CD4-positive, CD25-positive, alpha-beta regulatory T cell (primary cell): ENCODE results near the gene OPCML. TPM values are rescaled to one million over a fixed set of nuclear protein-coding genes. Genes with fewer than 3 reads are reported as not detected.

Experiments
- ATAC-seq, 2 donors: fragments of 150-1000 bp; cut with Tn5 transposase; one replicate each; pipeline ENCODE4 v1.10.0; 2021; ENCODE audit warnings: low read depth in 2 of 2, moderate number of reproducible peaks in 2 of 2, moderate library complexity in 1 of 2
- DNase-seq, 3 donors: peaks; one replicate each; pipeline versions ENCODE4 v3.0.0 to v3.0.0-alpha.2; 2012 to 2022; ENCODE audit warnings: mixed read lengths in 1 of 3
- H3K27ac ChIP-seq: one replicate; pipeline ENCODE4 v1.7.0; 2013; ENCODE audit warnings: mild to moderate bottlenecking, low read length; ENCODE audit not compliant: insufficient read depth, poor library complexity, severe bottlenecking
- H3K27me3 ChIP-seq: one replicate; pipeline ENCODE4 v1.7.0; 2013; ENCODE audit warnings: low read length; ENCODE audit not compliant: control insufficient read depth, insufficient read depth
- H3K36me3 ChIP-seq: one replicate; pipeline ENCODE4 v1.7.0; 2013; ENCODE audit warnings: mild to moderate bottlenecking, low read length, moderate library complexity; ENCODE audit not compliant: control insufficient read depth, insufficient read depth
- H3K4me1 ChIP-seq: 2 replicates; pipeline ENCODE4 v1.7.0; 2013; ENCODE audit warnings: mild to moderate bottlenecking, low read length; ENCODE audit not compliant: insufficient read depth, control insufficient read depth, poor library complexity, severe bottlenecking
- H3K4me3 ChIP-seq: one replicate; pipeline ENCODE4 v1.7.0; 2013; ENCODE audit warnings: low read depth, mild to moderate bottlenecking, low read length, moderate library complexity
- H3K9me3 ChIP-seq, 2 experiments: 1 replicate in 1 of 2; 2 replicates in 1 of 2; pipeline ENCODE4 v1.7.0; 2013; ENCODE audit warnings: low read length in 2 of 2, mild to moderate bottlenecking in 1 of 2, moderate library complexity in 1 of 2; ENCODE audit not compliant: control insufficient read depth in 2 of 2
- H3K27ac Mint-ChIP-seq, 3 donors: one replicate each; pipeline ENCODE4 v1.8.0; 2020 to 2022; ENCODE audit warnings: mild to moderate bottlenecking in 3 of 3, mixed read lengths in 3 of 3, moderate library complexity in 2 of 3
- H3K27me3 Mint-ChIP-seq: one replicate; pipeline ENCODE4 v1.8.0; 2022; ENCODE audit warnings: mild to moderate bottlenecking, mixed read lengths
- H3K36me3 Mint-ChIP-seq: one replicate; pipeline ENCODE4 v1.8.0; 2020; ENCODE audit warnings: mixed read lengths
- H3K4me1 Mint-ChIP-seq, 4 donors: one replicate each; pipeline ENCODE4 v1.8.0; 2020 to 2022; ENCODE audit warnings: mixed read lengths in 4 of 4, mild to moderate bottlenecking in 1 of 4
- H3K4me3 Mint-ChIP-seq, 4 donors: one replicate each; pipeline ENCODE4 v1.8.0; 2020 to 2022; ENCODE audit warnings: mild to moderate bottlenecking in 4 of 4, mixed read lengths in 4 of 4, moderate library complexity in 3 of 4
- H3K9me3 Mint-ChIP-seq, 7 donors: one replicate each; pipeline ENCODE4 v1.8.0; 2020 to 2022; ENCODE audit warnings: mixed read lengths in 7 of 7, mild to moderate bottlenecking in 3 of 7, moderate library complexity in 2 of 7
- polyA plus RNA-seq, 4 donors: library from polyadenylated mRNA; unstranded; fragments of 300-500 nt; fragmentation: Illumina TruSeq; gene quantifications; one replicate each; pipeline ENCODE4 v1.2.3, GENCODE V29; 2021
- total RNA-seq: library from RNA; stranded (reverse); gene quantifications from one replicate; pipeline ENCODE4 v1.2.3, GENCODE V29; 2022

The OPCML gene
- total and polyA plus RNA-seq, 5 donors from 2014 or later = not detected

GRCh38 chr11:132818951-132819350, 713.4 kb downstream of the OPCML start:
- Mint-ChIP-seq H3K4me1 (no peaks in the 10 kb centered on the region), H3K27ac (no peak overlapping the region), H3K36me3 (no peaks in the 10 kb centered on the region), H3K9me3 (peaks cover 0 to 3% (median 0%) of the 10 kb centered on the region in 7 donors), H3K4me3 (no peak overlapping the region), H3K27me3 (no peaks in the 10 kb centered on the region)
- no peak for ATAC-seq
- Histone ChIP-seq H3K4me3 (no peak overlapping the region), H3K4me1 (no peaks in the 10 kb centered on the region), H3K9me3 (no peaks in the 10 kb centered on the region), H3K36me3 (no peaks in the 10 kb centered on the region), H3K27ac (no peak overlapping the region), H3K27me3 (no peaks in the 10 kb centered on the region)
- DNase-seq = no peak

GRCh38 chr11:132817387-132817786, 714.9 kb downstream of the OPCML start:
- H3K27ac ChIP-seq = no peak overlapping the region
- no peaks in the 10 kb centered on the region for H3K36me3 ChIP-seq
- no peaks in the 10 kb centered on the region for H3K9me3 ChIP-seq
- Mint-ChIP-seq H3K27me3 (no peaks in the 10 kb centered on the region), H3K36me3 (no peaks in the 10 kb centered on the region), H3K9me3 (peaks cover 0 to 4% (median 0%) of the 10 kb centered on the region in 7 donors), H3K4me3 (no peak overlapping the region), H3K27ac (no peak overlapping the region), H3K4me1 (no peaks in the 10 kb centered on the region)
- ATAC-seq (no peak), DNase-seq (no peak)
- no peak overlapping the region for H3K4me3 ChIP-seq
- H3K27me3 ChIP-seq = no peaks in the 10 kb centered on the region
- no peaks in the 10 kb centered on the region for H3K4me1 ChIP-seq

GRCh38 chr11:132814410-132814809, 717.9 kb downstream of the OPCML start:
- Histone ChIP-seq H3K27ac (no peak overlapping the region), H3K27me3 (no peaks in the 10 kb centered on the region), H3K9me3 (no peaks in the 10 kb centered on the region), H3K4me1 (no peaks in the 10 kb centered on the region), H3K4me3 (no peak overlapping the region), H3K36me3 (no peaks in the 10 kb centered on the region)
- Mint-ChIP-seq H3K9me3 (peaks cover 0 to 4% (median 0%) of the 10 kb centered on the region in 7 donors), H3K4me3 (no peak overlapping the region), H3K36me3 (no peaks in the 10 kb centered on the region), H3K4me1 (no peaks in the 10 kb centered on the region), H3K27ac (no peak overlapping the region), H3K27me3 (no peaks in the 10 kb centered on the region)
- DNase-seq (no peak), ATAC-seq (no peak)

DNA sequence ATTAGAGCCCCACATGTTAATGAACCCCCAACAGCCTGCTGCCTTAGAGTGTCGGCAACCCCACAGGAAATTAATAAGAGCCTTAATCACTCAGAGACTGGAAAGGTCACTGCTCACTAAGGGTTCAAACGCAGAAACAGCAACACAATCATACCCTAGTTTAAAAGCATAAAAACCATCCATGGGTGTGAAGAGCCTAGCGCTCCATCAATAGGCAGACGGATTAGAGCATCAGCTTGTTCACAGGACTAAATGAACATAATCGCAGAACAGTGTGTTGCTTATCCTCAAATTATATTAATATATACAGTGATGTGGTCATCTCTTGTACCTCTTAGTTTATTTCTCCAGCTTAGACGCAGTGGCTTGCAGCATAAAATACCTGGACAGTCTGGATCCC, 720.7 kb downstream of the OPCML start:
- Histone ChIP-seq H3K27ac (no peak overlapping the region), H3K27me3 (no peaks in the 10 kb centered on the region), H3K4me3 (no peak overlapping the region), H3K36me3 (no peaks in the 10 kb centered on the region), H3K9me3 (no peaks in the 10 kb centered on the region), H3K4me1 (no peaks in the 10 kb centered on the region)
- DNase-seq (no peak), ATAC-seq (no peak)
- Mint-ChIP-seq H3K4me3 (no peak overlapping the region), H3K4me1 (no peaks in the 10 kb centered on the region), H3K9me3 (peaks cover 0 to 3% (median 2%) of the 10 kb centered on the region in 7 donors), H3K36me3 (no peaks in the 10 kb centered on the region), H3K27ac (no peak overlapping the region), H3K27me3 (no peaks in the 10 kb centered on the region)

DNA sequence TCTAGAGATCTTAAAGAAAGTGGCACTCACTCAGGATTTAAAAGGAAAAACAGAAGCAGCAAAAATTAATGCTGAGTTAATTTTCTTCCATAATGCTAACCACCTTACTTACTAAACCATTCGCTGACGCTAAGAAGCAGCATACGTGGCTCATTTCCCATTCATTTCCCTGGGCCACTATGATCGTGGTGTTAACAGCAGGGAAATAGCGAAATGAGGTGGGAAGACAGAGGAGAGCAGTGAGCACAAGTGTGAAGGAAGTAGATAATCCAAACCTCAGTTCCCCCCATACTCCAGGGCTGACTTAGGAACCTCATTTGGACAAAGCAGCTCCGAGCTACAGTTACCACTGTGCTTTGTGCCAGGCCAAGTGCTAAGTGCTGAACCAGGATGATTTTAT, 723.2 kb downstream of the OPCML start:
- Histone ChIP-seq H3K27me3 (no peaks in the 10 kb centered on the region), H3K36me3 (no peaks in the 10 kb centered on the region), H3K27ac (no peak overlapping the region), H3K9me3 (no peaks in the 10 kb centered on the region), H3K4me1 (no peaks in the 10 kb centered on the region), H3K4me3 (no peak overlapping the region)
- H3K9me3 Mint-ChIP-seq = peaks cover 0 to 6% (median 1%) of the 10 kb centered on the region in 7 donors
- no peak for ATAC-seq
- H3K27me3 Mint-ChIP-seq = no peaks in the 10 kb centered on the region
- no peak overlapping the region for H3K4me3 Mint-ChIP-seq
- DNase-seq = no peak
- no peaks in the 10 kb centered on the region for H3K4me1 Mint-ChIP-seq
- H3K36me3 Mint-ChIP-seq = no peaks in the 10 kb centered on the region
- H3K27ac Mint-ChIP-seq = no peak overlapping the region

DNA sequence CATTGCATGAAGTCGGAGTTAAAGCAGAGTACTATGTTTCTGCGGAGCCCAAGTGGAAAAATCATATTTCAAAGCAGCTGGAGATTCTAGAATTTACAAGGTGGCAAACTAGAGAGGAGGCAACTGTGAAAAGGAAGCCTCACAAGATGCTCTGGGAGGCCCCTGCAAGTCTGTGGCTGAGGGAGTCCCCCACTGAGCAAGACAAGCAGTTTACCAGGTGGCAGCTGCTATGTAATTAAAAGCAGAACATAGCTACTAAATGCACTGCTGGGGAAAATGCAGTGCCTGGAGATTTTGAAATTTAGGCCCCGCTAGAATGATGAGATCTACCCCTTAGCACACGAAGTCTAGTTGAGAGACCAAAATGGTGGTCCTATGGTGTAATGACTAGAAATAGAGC, 728.0 kb downstream of the OPCML start:
- H3K4me1 Mint-ChIP-seq = no peaks in the 10 kb centered on the region
- no peak overlapping the region for H3K4me3 ChIP-seq
- no peak overlapping the region for H3K27ac Mint-ChIP-seq
- no peak for ATAC-seq
- no peaks in the 10 kb centered on the region for H3K36me3 ChIP-seq
- H3K36me3 Mint-ChIP-seq = no peaks in the 10 kb centered on the region
- no peak overlapping the region for H3K27ac ChIP-seq
- DNase-seq = no peak
- no peaks in the 10 kb centered on the region for H3K9me3 ChIP-seq
- no peaks in the 10 kb centered on the region for H3K27me3 Mint-ChIP-seq
- H3K4me3 Mint-ChIP-seq = no peak overlapping the region
- peaks cover 0 to 14% (median 1%) of the 10 kb centered on the region in 7 donors for H3K9me3 Mint-ChIP-seq
- H3K4me1 ChIP-seq = no peaks in the 10 kb centered on the region
- H3K27me3 ChIP-seq = no peaks in the 10 kb centered on the region

DNA sequence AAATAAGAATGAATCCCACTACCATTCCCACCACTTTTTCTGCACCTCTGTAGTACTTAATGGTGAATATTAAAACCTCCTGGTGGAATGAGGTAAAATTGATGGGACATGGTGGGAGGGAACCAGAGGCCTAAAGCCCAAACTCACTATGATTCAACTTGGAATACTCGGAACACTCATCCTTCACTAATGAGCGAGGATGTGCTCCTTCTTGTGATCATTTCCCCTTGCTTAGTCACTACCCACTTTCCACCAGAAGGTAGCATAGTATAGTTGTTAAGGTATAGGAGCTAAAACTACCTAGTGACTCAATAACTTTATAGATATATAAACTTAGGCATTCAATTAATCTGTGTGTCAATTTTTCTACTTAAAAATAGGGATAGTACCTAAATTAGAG, 728.9 kb downstream of the OPCML start:
- ATAC-seq = no peak
- no peaks in the 10 kb centered on the region for H3K4me1 ChIP-seq
- no peak overlapping the region for H3K4me3 ChIP-seq
- Mint-ChIP-seq H3K9me3 (peaks cover 0 to 17% (median 1%) of the 10 kb centered on the region in 7 donors), H3K4me3 (no peak overlapping the region), H3K36me3 (no peaks in the 10 kb centered on the region), H3K27ac (no peak overlapping the region), H3K27me3 (no peaks in the 10 kb centered on the region), H3K4me1 (no peaks in the 10 kb centered on the region)
- no peaks in the 10 kb centered on the region for H3K27me3 ChIP-seq
- no peak for DNase-seq
- H3K36me3 ChIP-seq = no peaks in the 10 kb centered on the region
- H3K27ac ChIP-seq = no peak overlapping the region
- H3K9me3 ChIP-seq = no peaks in the 10 kb centered on the region

- Mint-ChIP-seq H3K4me3 (no peak overlapping the region), H3K36me3 (no peaks in the 10 kb centered on the region), H3K27ac (no peak overlapping the region), H3K27me3 (no peaks in the 10 kb centered on the region), H3K9me3 (peaks cover 0 to 14% (median 1%) of the 10 kb centered on the region in 7 donors), H3K4me1 (no peaks in the 10 kb centered on the region)
- no peak for ATAC-seq
- no peaks in the 10 kb centered on the region for H3K4me1 ChIP-seq
- DNase-seq = no peak
- H3K36me3 ChIP-seq = no peaks in the 10 kb centered on the region
- H3K27me3 ChIP-seq = no peaks in the 10 kb centered on the region
- H3K9me3 ChIP-seq = no peaks in the 10 kb centered on the region
- no peak overlapping the region for H3K4me3 ChIP-seq
- H3K27ac ChIP-seq = no peak overlapping the region
These were observed 729.4 kb downstream of the OPCML start for GRCh38 chr11:132802947-132803346.
